ENCODE data around the gene MEGF8.

- TF ChIP-seq MNT (conservative IDR thresholded peaks at IDR 0.05) (no peak), CTCF (IDR thresholded peaks at IDR 0.05 in 2 of 3, conservative IDR thresholded peaks at IDR 0.05 in 1 of 3; ENCODE audit: insufficient read depth in 2 of 3, low read depth in 1 of 3, low read length in 3 of 3) (no peak), SP1 (CRISPR knock-in tag; IDR thresholded peaks at IDR 0.05) (no peak), ZFP36 (IDR thresholded peaks at IDR 0.05; ENCODE audit: low read depth, low read length, partially characterized antibody) (no peak), CREB1 (IDR thresholded peaks at IDR 0.05) (no peak), CREB1 (CRISPR knock-in tag; IDR thresholded peaks at IDR 0.05) (no peak), CAMTA2 (CRISPR knock-in tag; conservative IDR thresholded peaks at IDR 0.05) (no peak), ZSCAN29 (IDR thresholded peaks at IDR 0.05) (no peak), KLF10 (CRISPR knock-in tag; IDR thresholded peaks at IDR 0.05) (no peak), ATF3 (IDR thresholded peaks at IDR 0.05) (no peak), ATF3 (CRISPR knock-in tag; conservative IDR thresholded peaks at IDR 0.05) (no peak)
Observed at GRCh38 chr19:42375415-42376176, 50.2 kb downstream of the MEGF8 start.

Data from K562 (cell line).